ENCODE measurements around the gene ACACB.

Gene ACACB

GRCh38 chr12:109258607-109259544, 142.5 kb downstream of the ACACB start:
- DNase-seq, result no peak

- no peak for DNase-seq
Observed at GRCh38 chr12:109259545-109259895, 143.1 kb downstream of the ACACB start.

- no peak for DNase-seq
Observed at GRCh38 chr12:109261087-109261486, 144.7 kb downstream of the ACACB start.

GRCh38 chr12:109261939-109262338, 145.6 kb downstream of the ACACB start:
- DNase-seq, result no peak

- DNase-seq, result no peak
Observed at GRCh38 chr12:109263439-109263838, 147.1 kb downstream of the ACACB start.

- peak; percentile 96 for DNase-seq
Observed at GRCh38 chr12:109264095-109264942, 147.9 kb downstream of the ACACB start.

GRCh38 chr12:109264943-109265650, 148.7 kb downstream of the ACACB start:
- no peak for DNase-seq

GRCh38 chr12:109266106-109266879, 149.9 kb downstream of the ACACB start:
- DNase-seq, result no peak

- DNase-seq, result no peak
Observed at GRCh38 chr12:109267361-109267760, 151.0 kb downstream of the ACACB start.

GRCh38 chr12:109268896-109269295, 152.5 kb downstream of the ACACB start:
- DNase-seq, result no peak

GRCh38 chr12:109269428-109269827, 153.0 kb downstream of the ACACB start:
- no peak for DNase-seq

GRCh38 chr12:109270494-109270893, 154.1 kb downstream of the ACACB start:
- DNase-seq, result no peak

GRCh38 chr12:109271418-109271817, 155.0 kb downstream of the ACACB start:
- DNase-seq, result no peak

GRCh38 chr12:109273354-109273753, 157.0 kb downstream of the ACACB start:
- no peak for DNase-seq

GRCh38 chr12:109274381-109274780, 158.0 kb downstream of the ACACB start:
- no peak for DNase-seq

- DNase-seq, result no peak
Observed at GRCh38 chr12:109275173-109275572, 158.8 kb downstream of the ACACB start.

- no peak for DNase-seq
Observed at GRCh38 chr12:109276160-109276559, 159.8 kb downstream of the ACACB start.

- DNase-seq, result no peak
Observed at GRCh38 chr12:109277255-109277898, 161.0 kb downstream of the ACACB start.

GRCh38 chr12:109277899-109278762, 161.7 kb downstream of the ACACB start:
- no peak for DNase-seq

GRCh38 chr12:109278912-109279311, 162.5 kb downstream of the ACACB start:
- DNase-seq, result no peak

- DNase-seq, result no peak
Observed at GRCh38 chr12:109279525-109279924, 163.1 kb downstream of the ACACB start.
